GM23338 (cell line): ENCODE data around the gene POLR2L. TPM values are rescaled to one million over a fixed set of nuclear protein-coding genes. Genes with fewer than 3 reads are reported as not detected.

Experiments used
- ATAC-seq: fragments of 200-7000 bp; cut with Tn5 transposase; 3 replicates; pipeline ENCODE4 v1.9.1; 2020
- DNase-seq: peaks from one replicate; pipeline ENCODE4 v3.0.0-alpha.2; 2015; ENCODE audit warnings: low spot score
- H2AFZ ChIP-seq: fragments of 200-600 bp; sonication (generic); 2 replicates; pipeline ENCODE4 v1.8.0; 2016; ENCODE audit warnings: antibody characterized with exemption, mild to moderate bottlenecking, moderate library complexity
- H3F3A ChIP-seq: fragments of 200-600 bp; sonication (generic); replicated peaks from 2 replicates; pipeline ENCODE4 v1.8.0; 2017; ENCODE audit warnings: antibody characterized with exemption, mixed run types, low read depth
- H3K27ac ChIP-seq: fragments of 200-600 bp; sonication (generic); 2 replicates; pipeline ENCODE4 v1.6.1; 2016; ENCODE audit warnings: low read depth
- H3K27me3 ChIP-seq: fragments of 200-600 bp; sonication (generic); 2 replicates; pipeline ENCODE4 v1.8.0; 2016; ENCODE audit warnings: mild to moderate bottlenecking, mixed run types, moderate library complexity; ENCODE audit not compliant: insufficient read depth
- H3K36me3 ChIP-seq: fragments of 200-600 bp; sonication (generic); 2 replicates; pipeline ENCODE4 v1.8.0; 2016; ENCODE audit warnings: mild to moderate bottlenecking; ENCODE audit not compliant: insufficient read depth
- H3K4me1 ChIP-seq: fragments of 200-600 bp; sonication (generic); 2 replicates; pipeline ENCODE4 v1.8.0; 2016; ENCODE audit warnings: mild to moderate bottlenecking, moderate library complexity; ENCODE audit not compliant: insufficient read depth
- H3K4me2 ChIP-seq: fragments of 200-600 bp; sonication (generic); 2 replicates; pipeline ENCODE4 v1.7.1; 2017; ENCODE audit warnings: mixed run types
- H3K4me3 ChIP-seq: fragments of 200-600 bp; sonication (generic); 2 replicates; pipeline ENCODE4 v1.6.1; 2016; ENCODE audit warnings: mixed run types
- H3K79me2 ChIP-seq: fragments of 200-600 bp; sonication (generic); replicated peaks from 2 replicates; pipeline ENCODE4 v1.8.0; 2017; ENCODE audit warnings: mild to moderate bottlenecking; ENCODE audit not compliant: insufficient read depth
- H3K9me2 ChIP-seq: fragments of 200-600 bp; sonication (generic); 2 replicates; pipeline ENCODE4 v1.8.0; 2017; ENCODE audit not compliant: insufficient read depth
- H4K20me1 ChIP-seq: fragments of 200-600 bp; sonication (generic); replicated peaks from 2 replicates; pipeline ENCODE4 v1.8.0; 2017; ENCODE audit warnings: mild to moderate bottlenecking; ENCODE audit not compliant: insufficient read depth
- H3K27ac Mint-ChIP-seq: 2 replicates; pipeline ENCODE4 v1.8.0; 2020; ENCODE audit warnings: inconsistent platforms, mild to moderate bottlenecking, moderate library complexity, mixed read lengths
- H3K27me3 Mint-ChIP-seq: 3 replicates; pipeline ENCODE4 v1.8.0; 2022; ENCODE audit warnings: low read depth, mild to moderate bottlenecking, moderate library complexity, mixed read lengths, inconsistent platforms; ENCODE audit not compliant: insufficient read depth, poor library complexity
- H3K36me3 Mint-ChIP-seq: 3 replicates; pipeline ENCODE4 v1.8.0; 2021; ENCODE audit warnings: low read depth, mild to moderate bottlenecking, inconsistent platforms, moderate library complexity, mixed read lengths
- H3K4me1 Mint-ChIP-seq: 3 replicates; pipeline ENCODE4 v1.8.0; 2020; ENCODE audit warnings: mild to moderate bottlenecking, inconsistent platforms, mixed read lengths
- H3K4me3 Mint-ChIP-seq: 3 replicates; pipeline ENCODE4 v1.8.0; 2021; ENCODE audit warnings: moderate library complexity, mild to moderate bottlenecking, inconsistent platforms, mixed read lengths
- H3K9me3 Mint-ChIP-seq: 3 replicates; pipeline ENCODE4 v1.8.0; 2020; ENCODE audit warnings: moderate library complexity, mild to moderate bottlenecking, inconsistent platforms, mixed read lengths
- CREB1 ChIP-seq: fragments of 250-450 bp; sonication (Bioruptor Pico); IDR thresholded peaks from 2 replicates; pipeline ENCODE4 v1.5.0; 2020; ENCODE audit warnings: low read depth, mild to moderate bottlenecking, moderate library complexity
- CTCF ChIP-seq, 2 experiments: fragments of 200-600 bp in 1 of 2; sonication (generic) in 1 of 2; conservative IDR thresholded peaks; 2 replicates each; pipeline versions ENCODE4 v1.5.1 to v1.6.1; 2016 to 2017; ENCODE audit warnings: antibody characterized with exemption in 2 of 2, low read depth in 2 of 2, mild to moderate bottlenecking in 2 of 2, moderate library complexity in 1 of 2
- EZH2 ChIP-seq: fragments of 200-600 bp; sonication (generic); IDR thresholded peaks from one replicate; pipeline ENCODE4 v1.8.0; 2017; ENCODE audit warnings: antibody characterized with exemption, mild to moderate bottlenecking, low read depth; ENCODE audit not compliant: unreplicated experiment
- EZH2phosphoT487 ChIP-seq: fragments of 200-600 bp; sonication (generic); IDR thresholded peaks from one replicate; pipeline ENCODE4 v1.8.1; 2018; ENCODE audit warnings: antibody characterized with exemption; ENCODE audit not compliant: unreplicated experiment
- JUNB ChIP-seq: IDR thresholded peaks from one replicate; pipeline ENCODE4 v1.6.1; 2016; ENCODE audit warnings: antibody characterized with exemption; ENCODE audit not compliant: unreplicated experiment
- NANOG ChIP-seq: IDR thresholded peaks from 2 replicates; pipeline ENCODE4 v1.6.1; 2016; ENCODE audit warnings: antibody characterized with exemption, borderline replicate concordance
- POLR2AphosphoS5 ChIP-seq: IDR thresholded peaks from 2 replicates; pipeline ENCODE4 v1.6.1; 2016; ENCODE audit warnings: antibody characterized with exemption, low read depth
- REST ChIP-seq: IDR thresholded peaks from one replicate; pipeline ENCODE4 v1.6.1; 2018; ENCODE audit warnings: antibody characterized with exemption; ENCODE audit not compliant: unreplicated experiment
- STAT1 ChIP-seq: IDR thresholded peaks from one replicate; pipeline ENCODE4 v1.6.1; 2016; ENCODE audit warnings: antibody characterized with exemption; ENCODE audit not compliant: unreplicated experiment
- ZNF114 ChIP-seq: fragments of 250-450 bp; sonication (Bioruptor Pico); IDR thresholded peaks from 2 replicates; pipeline ENCODE4 v1.5.0; 2020; ENCODE audit warnings: mild to moderate bottlenecking, moderate library complexity
- ZNF331 ChIP-seq: fragments of 250-450 bp; sonication (Bioruptor Pico); IDR thresholded peaks from 2 replicates; pipeline ENCODE4 v1.5.0; 2020; ENCODE audit warnings: low read depth, mild to moderate bottlenecking, moderate library complexity
- ZNF462 ChIP-seq: fragments of 250-450 bp; sonication (Bioruptor Pico); IDR thresholded peaks from 2 replicates; pipeline ENCODE4 v1.5.0; 2020; ENCODE audit warnings: mild to moderate bottlenecking, moderate library complexity
- polyA plus RNA-seq: library from polyadenylated mRNA; unstranded; fragments of >200 nt; fragmentation: Nextera tagmentation; extraction: Ambion mirVana; gene quantifications from 2 replicates; pipeline ENCODE4 v1.2.1, GENCODE V29; 2016
- total RNA-seq: library from RNA; depleted of rRNA; stranded (reverse); fragments of >200 nt; shearing (Covaris generic); gene quantifications from 2 replicates; pipeline ENCODE4 v1.2.3, GENCODE V29; 2014
- TF ChIP-seq, protein P1 (sequence below): IDR thresholded peaks from 2 replicates; pipeline ENCODE4 v1.6.1; 2016; ENCODE audit warnings: antibody characterized with exemption

The POLR2L gene
- total and polyA plus RNA-seq, 2 experiments from 2014 or later: 32.2 to 369 TPM

GRCh38 chr11:852762-853161 lies 10.4 kb upstream of the POLR2L start:
- Mint-ChIP-seq H3K4me3 (no peak overlapping the region), H3K4me1 (peaks cover 29% of the 10 kb centered on the region), H3K9me3 (no peaks in the 10 kb centered on the region), H3K27me3 (peaks cover 9% of the 10 kb centered on the region), H3K27ac (no peak overlapping the region), H3K36me3 (no peaks in the 10 kb centered on the region)
- DNase-seq: no peak
- Histone ChIP-seq H3K79me2 (0 out of 2 replicates have a peak, but pooled peaks cover 3% of the 10 kb centered on the region), H3K36me3 (no peaks in the 10 kb centered on the region), H3K4me2 (no peak overlapping the region), H3F3A (peaks cover 9% of the 10 kb centered on the region), H3K4me3 (no peak overlapping the region), H2AFZ (no peak overlapping the region), H3K9me2 (no peaks in the 10 kb centered on the region), H4K20me1 (peaks cover 17% of the 10 kb centered on the region), H3K27ac (no peak overlapping the region), H3K27me3 (no peaks in the 10 kb centered on the region), H3K4me1 (peaks cover 26% of the 10 kb centered on the region)
- TF ChIP-seq STAT1: no peak
- no peak for TF ChIP-seq ZNF331 (CRISPR knock-in tag)
- no peak for TF ChIP-seq REST
- TF ChIP-seq ZNF462 (CRISPR knock-in tag): no peak
- TF ChIP-seq POLR2AphosphoS5: no peak
- TF ChIP-seq, protein P1, sequence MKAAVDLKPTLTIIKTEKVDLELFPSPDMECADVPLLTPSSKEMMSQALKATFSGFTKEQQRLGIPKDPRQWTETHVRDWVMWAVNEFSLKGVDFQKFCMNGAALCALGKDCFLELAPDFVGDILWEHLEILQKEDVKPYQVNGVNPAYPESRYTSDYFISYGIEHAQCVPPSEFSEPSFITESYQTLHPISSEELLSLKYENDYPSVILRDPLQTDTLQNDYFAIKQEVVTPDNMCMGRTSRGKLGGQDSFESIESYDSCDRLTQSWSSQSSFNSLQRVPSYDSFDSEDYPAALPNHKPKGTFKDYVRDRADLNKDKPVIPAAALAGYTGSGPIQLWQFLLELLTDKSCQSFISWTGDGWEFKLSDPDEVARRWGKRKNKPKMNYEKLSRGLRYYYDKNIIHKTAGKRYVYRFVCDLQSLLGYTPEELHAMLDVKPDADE: no peak
- no peak for TF ChIP-seq NANOG
- no peak for TF ChIP-seq JUNB
- TF ChIP-seq EZH2: no peak
- no peak for TF ChIP-seq EZH2phosphoT487
- no peak for TF ChIP-seq CREB1 (CRISPR knock-in tag)
- TF ChIP-seq ZNF114 (CRISPR knock-in tag): no peak
- TF ChIP-seq CTCF (conservative IDR thresholded peaks at IDR 0.05; ENCODE audit: low read depth in 2 of 2): no peak
- ATAC-seq: no peak
